Mammary epithelial cell (primary cell): ENCODE data around the gene CACNA1G.

Source experiments
- CTCF ChIP-seq, 2 donors: IDR thresholded peaks in 1 of 2; conservative IDR thresholded peaks in 1 of 2; 2 replicates each; pipeline ENCODE4 v1.5.1; 2011 to 2012; ENCODE audit warnings: inconsistent platforms in 2 of 2, low read length in 2 of 2, mild to moderate bottlenecking in 2 of 2, control low read depth in 1 of 2, low read depth in 1 of 2; ENCODE audit not compliant: insufficient read depth in 1 of 2; ENCODE audit errors: extremely low read depth in 1 of 2
- EZH2 ChIP-seq: IDR thresholded peaks from 2 replicates; pipeline ENCODE4 v1.6.1; 2012; ENCODE audit warnings: low read length, inconsistent platforms, borderline replicate concordance

DNA sequence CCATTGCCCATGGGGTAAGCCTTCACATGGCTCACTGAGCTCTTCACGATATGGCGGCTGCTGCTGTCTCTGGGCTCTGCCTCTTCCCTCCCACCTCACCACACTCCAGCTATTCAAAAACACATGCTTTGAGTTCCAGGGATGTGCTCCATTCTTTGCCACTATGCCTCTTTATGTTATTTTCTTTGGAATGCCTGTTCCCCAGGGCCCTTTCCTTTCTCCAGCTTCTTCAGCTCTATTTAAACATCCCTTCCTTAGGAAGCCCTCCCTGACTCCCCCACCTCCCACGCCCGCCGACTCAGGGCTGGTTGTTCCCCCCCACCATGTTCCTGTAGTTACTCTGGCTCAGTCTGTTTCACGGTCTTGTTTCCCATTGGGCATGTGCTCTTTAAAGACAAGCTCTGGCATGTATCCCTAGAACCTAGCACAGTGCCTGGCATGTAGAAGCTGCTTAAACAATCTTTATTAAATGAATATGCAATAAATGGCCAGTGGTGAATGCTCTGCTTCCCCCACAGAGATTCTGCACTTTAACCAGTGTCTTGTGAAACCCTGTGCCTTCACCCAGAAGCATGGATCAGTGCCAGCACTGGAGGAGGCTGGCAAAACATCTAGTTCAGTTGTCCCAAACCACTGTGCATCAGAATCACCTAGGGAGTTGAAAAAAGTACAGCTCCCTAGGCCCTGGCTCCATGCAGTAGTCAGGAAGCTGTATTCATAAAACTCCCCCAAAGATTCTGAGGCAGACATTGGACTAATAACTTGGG lies 45.4 kb upstream of the CACNA1G start:
- TF ChIP-seq CTCF (conservative IDR thresholded peaks at IDR 0.05 in 1 of 2, IDR thresholded peaks at IDR 0.05 in 1 of 2; ENCODE audit: extremely low read depth in 1 of 2, insufficient read depth in 1 of 2, low read depth in 1 of 2, low read length in 2 of 2) (no peak), EZH2 (no peak)
